Activated naive CD4-positive, alpha-beta T cell treated with anti-CD3 and anti-CD28 coated beads, Interleukin-2, amount 50 U/mL, for 24 hours (primary cell): ENCODE data around the gene SFT2D1.
"Not testable (repeated sequence)": the region's sequence is repeated elsewhere in the genome, so short reads cannot be mapped to it uniquely, and the experiment has no call there.

ENCODE experiments used
- H3K27ac Mint-ChIP-seq: one replicate; pipeline ENCODE4 v1.8.0; 2021; ENCODE audit warnings: mild to moderate bottlenecking, mixed read lengths
- H3K27me3 Mint-ChIP-seq: one replicate; pipeline ENCODE4 v1.8.0; 2021; ENCODE audit warnings: mixed read lengths
- H3K36me3 Mint-ChIP-seq: one replicate; pipeline ENCODE4 v1.8.0; 2021; ENCODE audit warnings: mixed read lengths
- H3K4me1 Mint-ChIP-seq: one replicate; pipeline ENCODE4 v1.8.0; 2021; ENCODE audit warnings: mixed read lengths
- H3K4me3 Mint-ChIP-seq: one replicate; pipeline ENCODE4 v1.8.0; 2021; ENCODE audit warnings: mild to moderate bottlenecking, mixed read lengths
- H3K9me3 Mint-ChIP-seq: one replicate; pipeline ENCODE4 v1.8.0; 2021; ENCODE audit warnings: mixed read lengths

The SFT2D1 gene

GRCh38 chr6:166375013-166375412, 32.7 kb upstream of the SFT2D1 start:
- Mint-ChIP-seq H3K27ac (no peak overlapping the region), H3K27me3 (no peaks in the 10 kb centered on the region), H3K4me3 (no peak overlapping the region), H3K9me3 (no peaks in the 10 kb centered on the region), H3K4me1 (peaks cover under 1% of the 10 kb centered on the region), H3K36me3 (peaks cover 2% of the 10 kb centered on the region)

- peaks cover 4% of the 10 kb centered on the region for H3K4me1 Mint-ChIP-seq
- no peaks in the 10 kb centered on the region for H3K9me3 Mint-ChIP-seq
- H3K27ac Mint-ChIP-seq, result no peak overlapping the region
- H3K4me3 Mint-ChIP-seq, result no peak overlapping the region
- no peaks in the 10 kb centered on the region for H3K27me3 Mint-ChIP-seq
- H3K36me3 Mint-ChIP-seq, result peaks cover 11% of the 10 kb centered on the region
Measured at GRCh38 chr6:166370489-166370888, 28.1 kb upstream of the SFT2D1 start.

- H3K27ac Mint-ChIP-seq, result no peak overlapping the region
- no peak overlapping the region for H3K4me3 Mint-ChIP-seq
- H3K27me3 Mint-ChIP-seq, result no peaks in the 10 kb centered on the region
- peaks cover 11% of the 10 kb centered on the region for H3K36me3 Mint-ChIP-seq
- peaks cover 4% of the 10 kb centered on the region for H3K4me1 Mint-ChIP-seq
- no peaks in the 10 kb centered on the region for H3K9me3 Mint-ChIP-seq
Measured at GRCh38 chr6:166369782-166370181, 27.4 kb upstream of the SFT2D1 start.

- Mint-ChIP-seq H3K4me3 (no peak overlapping the region), H3K27ac (no peak overlapping the region), H3K27me3 (no peaks in the 10 kb centered on the region), H3K36me3 (peaks cover 16% of the 10 kb centered on the region), H3K4me1 (peaks cover 4% of the 10 kb centered on the region), H3K9me3 (no peaks in the 10 kb centered on the region)
Measured at GRCh38 chr6:166366921-166367320, 24.6 kb upstream of the SFT2D1 start.

GRCh38 chr6:166365806-166366205, 23.5 kb upstream of the SFT2D1 start:
- Mint-ChIP-seq H3K36me3 (peaks cover 16% of the 10 kb centered on the region), H3K27me3 (no peaks in the 10 kb centered on the region), H3K4me1 (peaks cover 4% of the 10 kb centered on the region), H3K9me3 (no peaks in the 10 kb centered on the region), H3K27ac (peak overlapping the region; percentile 46), H3K4me3 (no peak overlapping the region)

DNA sequence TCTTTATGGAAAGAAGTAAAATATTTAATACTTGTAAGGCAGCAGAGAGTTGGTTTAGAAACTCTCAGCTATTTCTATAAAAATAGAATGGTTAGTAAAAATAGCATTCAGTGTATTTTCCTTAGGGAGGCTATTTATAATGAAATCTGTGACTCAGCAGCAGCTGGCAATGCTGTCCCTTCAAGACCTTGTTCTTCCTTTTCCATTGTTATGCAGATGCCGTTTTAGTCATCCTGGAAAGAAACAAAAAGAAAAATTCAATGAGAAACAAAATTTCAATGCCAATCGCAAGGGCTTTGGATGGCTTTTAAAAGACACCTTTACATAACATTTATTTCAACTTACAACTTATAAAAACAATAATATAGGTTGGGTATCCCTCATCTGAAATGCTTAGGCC, 22.9 kb upstream of the SFT2D1 start:
- Mint-ChIP-seq H3K27ac (no peak overlapping the region), H3K4me1 (peaks cover 4% of the 10 kb centered on the region), H3K36me3 (peaks cover 16% of the 10 kb centered on the region), H3K27me3 (no peaks in the 10 kb centered on the region), H3K4me3 (no peak overlapping the region), H3K9me3 (no peaks in the 10 kb centered on the region)

GRCh38 chr6:166364456-166364855, 22.1 kb upstream of the SFT2D1 start:
- H3K4me1 Mint-ChIP-seq, result no peaks in the 10 kb centered on the region
- H3K36me3 Mint-ChIP-seq, result peaks cover 13% of the 10 kb centered on the region
- H3K27ac Mint-ChIP-seq, result no peak overlapping the region
- H3K9me3 Mint-ChIP-seq, result no peaks in the 10 kb centered on the region
- H3K4me3 Mint-ChIP-seq, result no peak overlapping the region
- no peaks in the 10 kb centered on the region for H3K27me3 Mint-ChIP-seq

- H3K9me3 Mint-ChIP-seq, H3K4me3 Mint-ChIP-seq, H3K36me3 Mint-ChIP-seq, H3K4me1 Mint-ChIP-seq, H3K27ac Mint-ChIP-seq, H3K27me3 Mint-ChIP-seq: not testable (repeated sequence)
Measured at GRCh38 chr6:166362427-166362826, 20.1 kb upstream of the SFT2D1 start.

DNA sequence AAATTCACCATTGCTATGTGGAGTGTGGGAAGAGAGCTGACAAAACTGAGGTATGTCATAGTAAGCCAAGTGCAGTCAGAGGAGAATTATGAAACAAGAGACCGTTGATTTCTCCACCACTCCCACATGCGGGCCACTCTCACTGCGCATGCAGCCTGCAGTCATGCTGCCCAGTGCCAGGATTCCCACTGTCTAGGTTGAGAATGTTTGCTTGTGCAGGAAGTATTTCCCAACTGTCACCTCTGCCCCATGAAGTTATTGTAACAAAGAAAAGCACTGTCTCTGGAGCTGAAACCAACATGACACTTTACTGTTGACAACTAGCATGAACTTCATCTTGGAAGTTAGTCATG, 18.7 kb upstream of the SFT2D1 start:
- Mint-ChIP-seq H3K9me3 (no peaks in the 10 kb centered on the region), H3K27me3 (peaks cover 2% of the 10 kb centered on the region), H3K36me3 (peaks cover 10% of the 10 kb centered on the region), H3K4me3 (no peak overlapping the region), H3K27ac (no peak overlapping the region), H3K4me1 (no peaks in the 10 kb centered on the region)

DNA sequence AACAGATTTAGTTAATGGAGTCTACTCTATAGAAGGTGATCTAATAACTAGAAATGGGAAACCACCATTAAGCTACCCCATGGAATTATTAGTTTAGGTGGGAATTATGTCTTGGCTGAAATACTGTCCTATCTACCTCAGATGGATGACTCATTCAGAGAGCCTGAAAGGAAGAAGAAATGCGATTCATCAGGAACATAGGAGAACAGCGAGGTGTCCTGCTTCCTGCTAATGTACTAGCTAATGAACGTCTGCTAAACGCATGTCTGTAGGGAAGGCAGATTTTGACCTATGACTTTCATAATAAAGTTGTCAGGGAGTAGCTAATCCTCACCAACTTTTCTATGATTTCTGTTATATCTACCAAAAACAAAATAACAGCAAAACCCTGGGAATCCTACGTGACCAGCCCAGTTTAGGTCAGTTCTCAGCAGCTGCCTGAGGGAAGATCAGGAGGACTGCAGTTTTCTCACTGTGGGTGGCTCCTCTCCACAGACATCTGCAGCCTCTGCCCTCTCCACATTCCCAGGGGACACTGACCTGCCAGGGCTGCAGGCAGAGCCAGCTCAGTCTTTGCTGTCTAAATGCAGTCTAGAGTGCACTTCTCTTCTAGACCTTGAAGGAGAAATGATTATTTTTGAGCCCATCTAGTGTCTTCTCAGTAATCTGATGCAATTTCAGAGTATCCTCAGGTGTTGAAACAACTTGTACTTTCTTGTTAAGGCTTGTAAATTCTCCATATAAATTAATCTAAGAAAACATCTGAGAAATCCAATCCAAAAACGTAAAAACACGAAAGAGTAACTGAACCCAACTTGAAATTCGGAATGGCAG, 18.1 kb upstream of the SFT2D1 start:
- Mint-ChIP-seq H3K9me3 (no peaks in the 10 kb centered on the region), H3K4me3 (no peak overlapping the region), H3K36me3 (peaks cover 7% of the 10 kb centered on the region), H3K27me3 (peaks cover 2% of the 10 kb centered on the region), H3K27ac (no peak overlapping the region), H3K4me1 (no peaks in the 10 kb centered on the region)

GRCh38 chr6:166355552-166355951, 13.2 kb upstream of the SFT2D1 start:
- no peak overlapping the region for H3K27ac Mint-ChIP-seq
- peaks cover 6% of the 10 kb centered on the region for H3K27me3 Mint-ChIP-seq
- no peaks in the 10 kb centered on the region for H3K4me1 Mint-ChIP-seq
- H3K9me3 Mint-ChIP-seq, result peaks cover 8% of the 10 kb centered on the region
- peaks cover 5% of the 10 kb centered on the region for H3K36me3 Mint-ChIP-seq
- no peak overlapping the region for H3K4me3 Mint-ChIP-seq

DNA sequence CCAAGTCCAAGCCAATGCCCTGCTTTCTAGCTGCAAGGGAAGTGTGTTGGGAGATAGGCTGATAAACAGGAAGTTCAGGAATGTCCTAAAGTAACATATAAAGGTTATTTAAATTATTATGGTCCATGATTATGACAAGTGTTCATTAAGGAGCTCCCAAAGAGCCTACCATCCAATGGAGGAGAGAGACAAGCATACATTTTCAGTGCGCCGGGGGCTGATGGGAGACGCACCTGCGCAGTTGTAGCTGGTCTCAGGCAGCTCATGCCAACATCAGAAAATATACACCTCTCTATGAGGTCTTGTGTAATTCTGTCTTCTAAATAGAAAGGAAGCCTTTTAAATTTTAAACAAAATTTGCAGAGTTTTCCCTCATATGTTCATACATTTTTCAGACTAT, 12.6 kb upstream of the SFT2D1 start:
- no peaks in the 10 kb centered on the region for H3K4me1 Mint-ChIP-seq
- no peak overlapping the region for H3K4me3 Mint-ChIP-seq
- H3K27me3 Mint-ChIP-seq, result peaks cover 6% of the 10 kb centered on the region
- peaks cover 9% of the 10 kb centered on the region for H3K36me3 Mint-ChIP-seq
- peaks cover 8% of the 10 kb centered on the region for H3K9me3 Mint-ChIP-seq
- H3K27ac Mint-ChIP-seq, result no peak overlapping the region

DNA sequence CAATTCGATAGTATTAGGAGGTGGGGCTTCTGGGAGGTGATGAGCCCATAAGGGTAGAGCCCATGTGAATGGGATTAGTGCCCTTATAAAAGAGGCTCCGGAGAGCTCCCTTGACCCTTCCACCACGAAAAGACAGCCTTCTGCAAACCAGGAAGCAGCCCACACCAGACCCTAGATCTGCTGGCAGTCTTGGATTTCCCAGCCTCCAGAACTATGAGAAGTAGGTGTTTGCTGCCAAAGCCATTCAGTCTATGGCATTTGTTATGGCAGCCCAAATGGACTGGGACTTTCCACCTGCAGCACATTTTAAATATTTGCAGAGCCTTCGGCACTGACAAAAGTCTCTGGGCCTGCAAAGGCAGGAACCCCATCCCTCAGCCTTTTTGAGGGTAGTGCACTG, 11.8 kb upstream of the SFT2D1 start:
- peaks cover 9% of the 10 kb centered on the region for H3K36me3 Mint-ChIP-seq
- no peaks in the 10 kb centered on the region for H3K4me1 Mint-ChIP-seq
- peaks cover 6% of the 10 kb centered on the region for H3K27me3 Mint-ChIP-seq
- no peak overlapping the region for H3K27ac Mint-ChIP-seq
- H3K4me3 Mint-ChIP-seq, result no peak overlapping the region
- peaks cover 8% of the 10 kb centered on the region for H3K9me3 Mint-ChIP-seq

GRCh38 chr6:166353507-166353906, 11.2 kb upstream of the SFT2D1 start:
- H3K27me3 Mint-ChIP-seq, result peaks cover 6% of the 10 kb centered on the region
- H3K27ac Mint-ChIP-seq, result no peak overlapping the region
- H3K4me1 Mint-ChIP-seq, result no peaks in the 10 kb centered on the region
- H3K9me3 Mint-ChIP-seq, result peaks cover 8% of the 10 kb centered on the region
- no peak overlapping the region for H3K4me3 Mint-ChIP-seq
- peaks cover 9% of the 10 kb centered on the region for H3K36me3 Mint-ChIP-seq

DNA sequence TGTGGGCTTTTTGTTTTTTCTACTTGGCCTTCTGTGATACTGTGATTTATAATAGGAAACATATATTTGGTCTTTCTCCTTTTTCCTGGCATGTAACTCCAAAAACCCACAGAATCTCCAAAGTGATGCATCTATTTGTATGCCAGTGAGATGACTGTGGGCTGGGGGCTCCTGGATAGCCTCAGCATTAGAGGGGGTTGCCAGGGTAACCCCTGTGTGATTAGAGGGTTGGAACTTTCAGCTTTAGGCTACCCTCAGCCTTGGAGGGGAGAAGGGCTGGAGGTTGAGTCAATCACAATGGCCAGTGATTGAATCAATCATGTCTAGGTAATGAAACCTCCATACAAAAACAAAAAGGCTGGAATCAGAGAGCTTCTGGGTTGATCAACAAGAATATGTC, 10.6 kb upstream of the SFT2D1 start:
- peaks cover 4% of the 10 kb centered on the region for H3K27me3 Mint-ChIP-seq
- H3K4me3 Mint-ChIP-seq, result no peak overlapping the region
- H3K27ac Mint-ChIP-seq, result no peak overlapping the region
- H3K36me3 Mint-ChIP-seq, result peaks cover 10% of the 10 kb centered on the region
- H3K4me1 Mint-ChIP-seq, result peaks cover 4% of the 10 kb centered on the region
- H3K9me3 Mint-ChIP-seq, result peaks cover 8% of the 10 kb centered on the region

GRCh38 chr6:166351715-166352285, 9.5 kb upstream of the SFT2D1 start:
- no peak overlapping the region for H3K4me3 Mint-ChIP-seq
- H3K27me3 Mint-ChIP-seq, result peaks cover 4% of the 10 kb centered on the region
- peaks cover 8% of the 10 kb centered on the region for H3K9me3 Mint-ChIP-seq
- peaks cover 7% of the 10 kb centered on the region for H3K4me1 Mint-ChIP-seq
- peaks cover 10% of the 10 kb centered on the region for H3K36me3 Mint-ChIP-seq
- no peak overlapping the region for H3K27ac Mint-ChIP-seq
